Occipital lobe (tissue), 2 donors: ENCODE results near the gene KPRP. TPM values are rescaled to one million over a fixed set of nuclear protein-coding genes. Genes with fewer than 3 reads are reported as not detected.

ENCODE experiments used
- DNase-seq: peaks from one replicate; lab custom pipeline; 2025; lab: John Stamatoyannopoulos, UW
- total RNA-seq: library from RNA; depleted of rRNA; stranded (reverse); fragments of >200 nt; gene quantifications from one replicate; pipeline ENCODE4 v1.2.3, GENCODE V29; 2014

KPRP gene
- total RNA-seq, 1 donor from 2014 or later, result not detected

DNA sequence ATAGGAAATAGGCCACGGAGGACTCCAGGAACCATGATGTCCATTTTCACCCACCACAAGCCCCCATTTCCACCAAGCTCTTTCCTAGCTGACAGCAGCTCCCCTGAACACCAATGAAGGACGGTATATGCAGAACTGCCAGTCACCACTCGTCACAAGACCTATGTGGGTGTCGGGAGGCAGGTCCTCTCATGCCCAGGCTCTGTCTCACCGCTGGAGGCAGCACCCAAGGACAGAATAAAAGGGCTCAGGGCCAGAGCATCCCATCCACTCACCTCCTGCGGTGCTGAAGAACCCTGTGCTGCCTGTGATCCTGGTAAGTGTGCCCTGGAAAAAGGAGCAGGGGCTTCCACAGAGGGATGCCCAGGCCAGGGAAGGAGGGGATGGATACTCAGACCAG is 17.1 kb downstream of the KPRP start, which contains the start of gene LCE1F:
Gene LCE1F (plus strand): TSS at position 266 of the 400 bp plus-strand sequence. CDS start 1,232 bp downstream, outside the sequence.
- no peak for DNase-seq

DNA sequence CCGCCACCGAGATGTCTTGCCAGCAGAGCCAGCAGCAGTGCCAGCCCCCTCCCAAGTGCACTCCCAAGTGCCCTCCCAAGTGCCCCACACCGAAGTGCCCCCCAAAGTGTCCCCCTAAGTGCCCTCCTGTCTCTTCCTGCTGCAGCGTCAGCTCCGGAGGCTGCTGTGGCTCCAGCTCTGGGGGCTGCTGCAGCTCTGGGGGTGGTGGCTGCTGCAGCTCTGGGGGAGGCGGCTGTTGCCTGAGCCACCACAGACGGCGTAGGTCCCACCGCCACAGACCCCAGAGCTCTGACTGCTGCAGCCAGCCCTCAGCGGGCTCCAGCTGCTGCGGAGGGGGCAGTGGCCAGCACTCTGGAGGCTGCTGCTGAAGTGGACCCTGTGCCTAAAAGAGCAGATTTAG is 18.5 kb downstream of the KPRP start:
- no peak for DNase-seq

DNA sequence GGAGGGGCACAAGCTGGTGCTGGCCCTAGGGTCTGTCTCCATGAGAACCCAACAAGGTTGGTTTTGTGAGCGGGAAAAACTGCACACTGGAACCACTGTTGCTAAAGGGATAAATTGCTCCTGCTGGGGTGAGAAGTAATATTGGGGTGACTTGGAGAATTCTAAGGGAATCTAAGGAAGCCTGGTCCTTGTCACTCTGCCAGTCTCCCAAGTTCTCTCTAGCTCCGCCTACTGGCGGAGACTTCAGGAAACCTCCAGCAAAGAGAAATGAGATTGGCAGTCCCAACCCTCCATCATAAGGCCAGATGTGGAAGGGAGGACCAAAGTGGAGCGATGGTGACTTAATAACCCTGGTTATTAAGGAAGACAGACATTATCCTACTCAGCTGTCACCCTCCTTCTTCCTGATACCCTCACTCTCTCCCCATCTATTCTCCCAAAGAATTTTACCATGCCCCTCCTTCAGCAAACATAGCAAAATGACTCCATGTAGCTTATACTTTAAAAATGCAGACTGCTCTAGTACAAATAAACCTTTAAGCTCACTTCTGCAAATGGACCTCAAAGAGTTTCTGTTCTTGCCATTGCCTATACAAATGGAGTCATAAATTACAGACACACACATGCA is 19.8 kb downstream of the KPRP start:
- DNase-seq, result no peak

DNA sequence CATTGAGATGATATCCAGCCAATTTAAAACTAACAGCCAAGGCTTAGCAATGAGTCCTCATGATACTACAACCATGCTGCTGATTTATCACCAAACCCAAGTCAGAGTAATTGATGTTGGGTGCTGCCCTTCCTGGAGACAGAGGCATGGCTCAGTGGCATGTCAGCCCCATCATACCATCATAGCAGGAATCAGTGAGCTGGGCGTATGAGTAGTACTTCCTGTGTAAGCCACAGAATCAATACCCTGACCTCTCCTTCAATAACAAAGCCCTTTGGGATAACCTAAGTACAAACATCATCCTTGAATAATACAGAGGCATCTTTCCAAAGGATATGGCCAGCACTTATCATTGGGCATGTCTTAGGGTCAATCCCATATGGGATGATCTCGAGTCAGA is 25.3 kb downstream of the KPRP start:
- DNase-seq, result no peak

DNA sequence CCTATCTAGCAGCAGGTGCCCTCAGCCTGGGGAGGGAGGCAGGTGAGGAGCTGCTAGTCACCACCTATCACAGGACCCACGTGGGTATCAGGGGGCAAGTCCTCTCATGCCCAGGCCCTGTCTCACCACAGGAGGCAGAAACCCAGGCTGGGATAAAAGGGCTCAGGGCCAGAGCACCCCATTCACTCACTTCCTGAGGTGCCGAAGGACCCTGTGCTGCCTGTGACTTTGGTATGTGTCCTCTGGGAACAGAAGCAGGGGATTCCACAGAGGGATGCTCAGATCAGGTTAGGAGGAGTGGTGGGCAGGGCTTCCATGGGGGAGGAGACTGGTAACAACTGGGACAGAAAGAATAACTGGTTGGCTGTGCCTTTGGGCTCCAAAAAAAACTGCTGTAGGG is 28.3 kb downstream of the KPRP start, which contains the start of gene LCE1E:
Gene LCE1E (plus strand): TSS at position 181 of the 400 bp plus-strand sequence. CDS start 1,043 bp downstream, outside the sequence.
- no peak for DNase-seq

DNA sequence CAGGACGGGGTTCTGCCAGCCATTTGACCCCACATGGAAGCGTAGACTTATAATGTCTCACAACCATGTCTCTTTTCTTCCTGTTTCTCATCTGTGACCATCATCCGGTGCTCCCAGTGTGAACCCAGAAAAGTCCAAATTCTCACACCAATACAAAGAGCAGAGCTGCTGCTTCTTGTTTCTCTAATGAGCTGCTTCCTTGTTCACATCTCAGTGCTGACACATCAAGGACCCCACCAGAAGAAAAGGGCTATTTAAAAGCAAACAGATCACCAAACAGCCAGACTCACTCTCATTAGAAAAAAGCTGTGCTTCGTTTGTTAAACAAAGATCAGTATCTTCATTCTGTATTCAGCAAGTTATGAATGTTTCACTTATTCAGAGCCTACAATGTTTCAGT is 37.9 kb downstream of the KPRP start:
- no peak for DNase-seq

DNA sequence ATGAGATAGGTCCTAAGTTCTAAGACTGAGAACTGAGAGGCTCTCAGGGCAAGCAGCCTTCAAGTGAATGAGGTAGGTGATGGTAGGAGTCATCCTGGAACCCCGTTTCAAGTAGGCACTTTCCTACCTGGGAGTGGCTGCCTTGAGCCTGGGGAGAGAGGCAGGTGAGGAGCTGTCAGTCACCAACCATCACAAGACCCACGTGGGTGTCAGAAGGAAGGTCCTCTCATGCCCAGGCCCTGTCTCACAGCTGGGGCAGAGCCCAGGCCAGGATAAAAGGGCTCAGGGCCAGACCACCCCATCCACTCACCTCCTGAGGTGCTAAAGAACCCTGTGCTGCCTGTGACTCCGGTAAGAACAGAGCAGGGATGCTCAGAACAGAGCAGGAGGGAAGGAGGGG is 38.6 kb downstream of the KPRP start, which contains the start of gene LCE1D:
Gene LCE1D (plus strand): TSS at position 301 of the 400 bp plus-strand sequence. CDS start 1,074 bp downstream, outside the sequence.
- DNase-seq, result no peak

- DNase-seq, result no peak
Measured at GRCh38 chr1:152801333-152801732, 43.5 kb downstream of the KPRP start.

DNA sequence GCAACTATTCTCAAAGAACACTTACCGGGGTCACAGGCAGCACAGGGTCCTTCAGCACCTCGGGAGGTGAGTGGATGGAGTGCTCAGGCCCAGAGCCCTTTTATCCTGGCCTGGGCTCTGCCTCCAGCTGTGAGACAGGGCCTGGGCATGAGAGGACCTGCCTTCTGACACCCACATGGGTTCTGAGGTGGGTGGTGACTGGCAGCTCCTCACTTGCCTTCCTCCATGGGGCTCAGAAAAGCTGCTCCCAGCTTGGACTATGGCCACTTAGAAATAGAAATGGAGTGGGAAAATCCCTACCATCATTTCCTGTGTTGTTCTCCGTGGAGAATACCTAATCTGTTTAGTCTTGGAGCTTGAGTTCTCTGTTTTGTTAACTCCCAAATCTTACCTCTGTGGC is 48.8 kb downstream of the KPRP start, which contains the start of gene LCE1C:
Gene LCE1C (minus strand): TSS at position 76 of the 400 bp plus-strand sequence. CDS start 1,173 bp downstream, outside the sequence.
- no peak for DNase-seq

GRCh38 chr1:152811050-152811449 is 53.2 kb downstream of the KPRP start:
- no peak for DNase-seq

Other genes starting within 250 kb of the KPRP start
- gene LCE5A, start 247.2 kb upstream of the KPRP start, total RNA-seq, result not detected
- not detected for gene CRCT1, start 243.5 kb upstream of the KPRP start, total RNA-seq
- not detected for gene LCE3E, start 191.2 kb upstream of the KPRP start, total RNA-seq
- not detected for gene LCE3D, start 177.5 kb upstream of the KPRP start, total RNA-seq
- gene LCE3C, start 157.8 kb upstream of the KPRP start, total RNA-seq, result not detected
- not detected for gene LCE3B, start 144.2 kb upstream of the KPRP start, total RNA-seq
- not detected for gene LCE3A, start 134.9 kb upstream of the KPRP start, total RNA-seq
- not detected for gene LCE2D, start 94.6 kb upstream of the KPRP start, total RNA-seq
- not detected for gene LCE2C, start 82.7 kb upstream of the KPRP start, total RNA-seq
- not detected for gene LCE2B, start 71.9 kb upstream of the KPRP start, total RNA-seq
- not detected for gene LCE2A, start 59.7 kb upstream of the KPRP start, total RNA-seq
- not detected for gene LCE4A, start 49.9 kb upstream of the KPRP start, total RNA-seq
- gene LCE1F, start 17.1 kb downstream of the KPRP start, total RNA-seq, result not detected
- not detected for gene LCE1E, start 28.2 kb downstream of the KPRP start, total RNA-seq
- gene LCE1D, start 38.7 kb downstream of the KPRP start, total RNA-seq, result not detected
- gene LCE1C, start 48.6 kb downstream of the KPRP start, total RNA-seq, result not detected
- gene LCE1B, start 53.9 kb downstream of the KPRP start, total RNA-seq, result not detected
- not detected for gene LCE1A, start 69.4 kb downstream of the KPRP start, total RNA-seq
- gene LCE6A, start 84.8 kb downstream of the KPRP start, total RNA-seq, result not detected
- not detected for gene LCE7A, start 102.0 kb downstream of the KPRP start, total RNA-seq
- gene SMCP, start 120.3 kb downstream of the KPRP start, total RNA-seq, result not detected
- gene IVL, start 150.5 kb downstream of the KPRP start, total RNA-seq, result not detected
- gene SPRR5, start 189.2 kb downstream of the KPRP start, total RNA-seq, result not detected
- not detected for gene SPRR4, start 212.6 kb downstream of the KPRP start, total RNA-seq
- gene SPRR1A, start 226.1 kb downstream of the KPRP start, total RNA-seq, result not detected
- 1.6 TPM for gene SPRR3, start 243.7 kb downstream of the KPRP start, total RNA-seq